SU-DHL-6 (cell line): ENCODE data around the gene SSC5D.

ENCODE experiments used
- CTCF ChIP-seq: fragments of 200-600 bp; sonication (generic); IDR thresholded peaks from one replicate; pipeline ENCODE4 v1.5.1; 2017; ENCODE audit warnings: antibody characterized with exemption, mild to moderate bottlenecking, low read length, moderate library complexity; ENCODE audit not compliant: insufficient read depth, poor library complexity, severe bottlenecking
- EZH2phosphoT487 ChIP-seq: fragments of 200-600 bp; sonication (generic), shearing (Covaris generic); conservative IDR thresholded peaks from 2 replicates; pipeline ENCODE4 v1.6.1; 2018; ENCODE audit warnings: mild to moderate bottlenecking, antibody characterized with exemption, low read length, moderate library complexity, mixed read lengths

GRCh38 chr19:55482156-55482961, 5.9 kb upstream of the SSC5D start:
- TF ChIP-seq CTCF (no peak), EZH2phosphoT487 (no peak)
